Measurements from ENCODE around the gene SLC39A11. TPM values are rescaled to one million over a fixed set of nuclear protein-coding genes. Genes with fewer than 3 reads are reported as not detected.

Gene SLC39A11
- total RNA-seq (ENCODE audit: unreplicated experiment), result 13.2 TPM
- long read RNA-seq, partial matches to known transcripts, result 0 of 9 reads
- long read RNA-seq, other reads (novel, unspliced or antisense), result 3 of 9 reads

GRCh38 chr17:73092523-73093135 is at the start of gene SLC39A11:
Gene SLC39A11 (minus strand): TSS chr17:73092688. CDS start chr17:73088764, 3,924 bp downstream.
- no peaks in the 10 kb centered on the region for H3K27me3 Mint-ChIP-seq (ENCODE audit: unreplicated experiment)
- H3K9me3 Mint-ChIP-seq (ENCODE audit: unreplicated experiment), result no peaks in the 10 kb centered on the region
- H3K27ac Mint-ChIP-seq (ENCODE audit: unreplicated experiment), result no peak within 1 kb of the TSS
- no peaks in the 10 kb centered on the region for H3K36me3 Mint-ChIP-seq (ENCODE audit: low read depth, unreplicated experiment)
- H3K4me3 Mint-ChIP-seq (ENCODE audit: unreplicated experiment), result peak within 1 kb of the TSS; percentile 94
- no peak for TF ChIP-seq CTCF (IDR thresholded peaks at IDR 0.05; ENCODE audit: unreplicated experiment)
- peaks cover 5% of the 10 kb centered on the region for H3K4me1 Mint-ChIP-seq (ENCODE audit: unreplicated experiment)
- DNase-seq (ENCODE audit: low spot score), result peak; percentile 83

- no peak for TF ChIP-seq CTCF (IDR thresholded peaks at IDR 0.05; ENCODE audit: unreplicated experiment)
- Mint-ChIP-seq H3K4me1 (ENCODE audit: unreplicated experiment) (peaks cover 9% of the 10 kb centered on the region), H3K27ac (ENCODE audit: unreplicated experiment) (no peak overlapping the region), H3K27me3 (ENCODE audit: unreplicated experiment) (peaks cover 7% of the 10 kb centered on the region), H3K4me3 (ENCODE audit: unreplicated experiment) (no peak overlapping the region), H3K9me3 (ENCODE audit: unreplicated experiment) (peaks cover 4% of the 10 kb centered on the region), H3K36me3 (ENCODE audit: low read depth, unreplicated experiment) (peaks cover 17% of the 10 kb centered on the region)
- DNase-seq (ENCODE audit: low spot score), result no peak
Observed at GRCh38 chr17:73141411-73141810, 48.9 kb upstream of the SLC39A11 start.

GRCh38 chr17:73140566-73140965 is 48.1 kb upstream of the SLC39A11 start:
- no peak for TF ChIP-seq CTCF (IDR thresholded peaks at IDR 0.05; ENCODE audit: unreplicated experiment)
- peaks cover 7% of the 10 kb centered on the region for H3K27me3 Mint-ChIP-seq (ENCODE audit: unreplicated experiment)
- peaks cover 9% of the 10 kb centered on the region for H3K4me1 Mint-ChIP-seq (ENCODE audit: unreplicated experiment)
- H3K36me3 Mint-ChIP-seq (ENCODE audit: low read depth, unreplicated experiment), result peaks cover 13% of the 10 kb centered on the region
- no peak overlapping the region for H3K27ac Mint-ChIP-seq (ENCODE audit: unreplicated experiment)
- H3K4me3 Mint-ChIP-seq (ENCODE audit: unreplicated experiment), result no peak overlapping the region
- no peak for DNase-seq (ENCODE audit: low spot score)
- H3K9me3 Mint-ChIP-seq (ENCODE audit: unreplicated experiment), result peaks cover 4% of the 10 kb centered on the region

GRCh38 chr17:73139296-73139695 is 46.8 kb upstream of the SLC39A11 start:
- peaks cover 13% of the 10 kb centered on the region for H3K36me3 Mint-ChIP-seq (ENCODE audit: low read depth, unreplicated experiment)
- TF ChIP-seq CTCF (IDR thresholded peaks at IDR 0.05; ENCODE audit: unreplicated experiment), result no peak
- no peak for DNase-seq (ENCODE audit: low spot score)
- peaks cover 10% of the 10 kb centered on the region for H3K27me3 Mint-ChIP-seq (ENCODE audit: unreplicated experiment)
- H3K4me3 Mint-ChIP-seq (ENCODE audit: unreplicated experiment), result no peak overlapping the region
- no peak overlapping the region for H3K27ac Mint-ChIP-seq (ENCODE audit: unreplicated experiment)
- peaks cover 4% of the 10 kb centered on the region for H3K9me3 Mint-ChIP-seq (ENCODE audit: unreplicated experiment)
- H3K4me1 Mint-ChIP-seq (ENCODE audit: unreplicated experiment), result peaks cover 9% of the 10 kb centered on the region

GRCh38 chr17:73138541-73139138 is 46.2 kb upstream of the SLC39A11 start:
- H3K4me3 Mint-ChIP-seq (ENCODE audit: unreplicated experiment), result no peak overlapping the region
- H3K36me3 Mint-ChIP-seq (ENCODE audit: low read depth, unreplicated experiment), result peaks cover 9% of the 10 kb centered on the region
- peaks cover 10% of the 10 kb centered on the region for H3K27me3 Mint-ChIP-seq (ENCODE audit: unreplicated experiment)
- no peak for DNase-seq (ENCODE audit: low spot score)
- H3K27ac Mint-ChIP-seq (ENCODE audit: unreplicated experiment), result no peak overlapping the region
- no peaks in the 10 kb centered on the region for H3K9me3 Mint-ChIP-seq (ENCODE audit: unreplicated experiment)
- H3K4me1 Mint-ChIP-seq (ENCODE audit: unreplicated experiment), result peaks cover 9% of the 10 kb centered on the region
- no peak for TF ChIP-seq CTCF (IDR thresholded peaks at IDR 0.05; ENCODE audit: unreplicated experiment)
